Subcutaneous adipose tissue (tissue), 4 donors: Measurements from ENCODE around the gene EEF2K. TPM values are rescaled to one million over a fixed set of nuclear protein-coding genes. Genes with fewer than 3 reads are reported as not detected.

Source experiments
- total RNA-seq, 4 donors: library from RNA; depleted of rRNA; stranded (reverse); fragments of >200 nt; gene quantifications; one replicate each; pipeline ENCODE4 v1.1.0, GENCODE V29; 2016
- TF ChIP-seq, protein P1 (sequence below): fragments of 450-650 bp; IDR thresholded peaks from one replicate; pipeline ENCODE4 v1.5.1; 2016; ENCODE audit warnings: low read depth, mild to moderate bottlenecking, control low read depth, antibody characterized with exemption, moderate library complexity

Gene EEF2K
- total RNA-seq, 4 donors from 2014 or later, result 24.6 to 55.6 (median 35.7) TPM

DNA sequence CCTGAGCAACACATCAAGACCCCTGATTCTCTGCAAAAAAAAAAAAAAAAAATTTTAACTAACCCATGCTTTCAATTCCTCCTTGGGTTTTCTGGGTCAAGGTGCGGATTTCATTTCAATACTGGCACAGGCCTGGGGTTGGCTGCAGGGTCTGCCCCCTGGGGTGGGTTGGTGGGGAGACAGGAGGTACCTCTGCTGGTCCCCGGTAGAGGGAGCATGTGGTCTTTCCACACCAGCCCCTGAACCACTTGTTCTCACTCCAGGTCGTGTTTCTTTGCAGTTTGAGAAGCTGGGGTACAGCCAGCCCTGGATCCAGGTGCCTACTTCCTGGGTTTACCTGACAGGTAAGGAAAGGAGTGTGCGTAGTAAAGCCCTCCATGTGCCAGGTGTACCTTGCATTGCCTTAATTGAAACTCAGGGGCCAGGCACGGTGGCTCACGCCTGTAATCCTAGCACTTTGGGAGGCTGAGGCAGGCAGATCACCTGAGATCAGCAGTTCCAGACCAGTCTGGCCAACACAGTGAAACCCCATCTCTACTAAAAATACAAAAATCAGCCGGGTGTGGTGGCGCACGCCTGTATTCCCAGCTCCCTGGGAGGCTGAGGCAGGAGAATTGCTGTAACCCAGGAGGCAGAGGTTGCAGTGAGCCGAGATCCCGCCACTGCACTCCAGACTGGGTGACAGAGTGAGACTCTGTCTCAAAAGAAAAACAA lies 22.0 kb upstream of the EEF2K start:
- TF ChIP-seq, protein P1, sequence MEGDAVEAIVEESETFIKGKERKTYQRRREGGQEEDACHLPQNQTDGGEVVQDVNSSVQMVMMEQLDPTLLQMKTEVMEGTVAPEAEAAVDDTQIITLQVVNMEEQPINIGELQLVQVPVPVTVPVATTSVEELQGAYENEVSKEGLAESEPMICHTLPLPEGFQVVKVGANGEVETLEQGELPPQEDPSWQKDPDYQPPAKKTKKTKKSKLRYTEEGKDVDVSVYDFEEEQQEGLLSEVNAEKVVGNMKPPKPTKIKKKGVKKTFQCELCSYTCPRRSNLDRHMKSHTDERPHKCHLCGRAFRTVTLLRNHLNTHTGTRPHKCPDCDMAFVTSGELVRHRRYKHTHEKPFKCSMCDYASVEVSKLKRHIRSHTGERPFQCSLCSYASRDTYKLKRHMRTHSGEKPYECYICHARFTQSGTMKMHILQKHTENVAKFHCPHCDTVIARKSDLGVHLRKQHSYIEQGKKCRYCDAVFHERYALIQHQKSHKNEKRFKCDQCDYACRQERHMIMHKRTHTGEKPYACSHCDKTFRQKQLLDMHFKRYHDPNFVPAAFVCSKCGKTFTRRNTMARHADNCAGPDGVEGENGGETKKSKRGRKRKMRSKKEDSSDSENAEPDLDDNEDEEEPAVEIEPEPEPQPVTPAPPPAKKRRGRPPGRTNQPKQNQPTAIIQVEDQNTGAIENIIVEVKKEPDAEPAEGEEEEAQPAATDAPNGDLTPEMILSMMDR, result no peak

DNA sequence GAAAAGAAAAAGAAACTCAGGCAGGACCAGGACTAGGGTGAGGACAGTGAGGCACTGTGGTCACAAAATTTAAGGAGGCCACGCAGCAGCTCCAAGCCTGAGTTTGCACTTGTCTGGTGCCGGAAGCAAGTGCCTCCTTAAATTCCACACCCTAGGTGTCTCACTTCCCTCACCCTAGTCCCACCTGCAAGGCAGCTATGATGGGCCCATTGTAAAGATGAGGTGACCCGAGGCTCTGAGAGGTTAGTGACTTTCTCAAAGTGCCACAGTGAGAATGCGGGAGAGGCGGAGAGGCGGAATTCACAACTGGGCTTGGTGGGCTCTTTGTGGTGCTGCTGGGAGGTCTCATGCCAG lies 21.5 kb upstream of the EEF2K start:
- TF ChIP-seq, protein P1, result no peak

DNA sequence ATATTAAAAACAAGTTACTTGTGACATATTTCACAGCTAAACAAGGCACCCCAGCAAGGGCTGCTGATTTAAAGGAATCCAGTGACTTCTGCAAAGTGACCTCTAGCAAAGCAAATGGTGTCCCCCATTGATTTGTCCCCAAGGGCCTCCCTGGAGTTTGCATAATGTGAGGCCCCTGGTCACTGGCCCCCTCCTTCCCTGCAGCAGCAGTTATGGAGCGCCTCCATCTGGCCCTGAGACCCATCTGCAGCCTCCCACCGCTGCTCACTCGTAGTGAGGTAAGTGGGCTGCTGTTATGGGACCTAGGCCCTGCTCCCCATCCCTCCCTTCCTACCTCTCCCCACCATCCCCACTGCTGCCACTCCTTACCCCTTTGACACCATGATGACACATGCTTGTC lies 19.6 kb upstream of the EEF2K start:
- TF ChIP-seq, protein P1, result no peak

DNA sequence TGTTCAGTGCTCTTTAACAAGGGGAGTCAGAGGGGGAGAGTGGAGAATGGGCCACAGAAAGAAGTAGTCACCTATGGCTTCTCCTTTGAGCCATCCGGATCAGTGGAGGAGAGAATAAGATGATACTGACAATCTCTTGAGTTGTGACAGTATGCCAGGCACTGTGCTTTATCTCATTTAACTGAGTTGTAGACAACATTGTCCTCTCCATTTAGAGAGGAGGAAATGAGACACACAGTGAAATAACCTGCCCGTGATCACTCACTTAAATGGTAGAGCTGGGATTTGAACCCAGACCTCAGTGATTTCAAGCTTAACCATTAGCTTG lies 17.8 kb upstream of the EEF2K start:
- TF ChIP-seq, protein P1, result no peak

DNA sequence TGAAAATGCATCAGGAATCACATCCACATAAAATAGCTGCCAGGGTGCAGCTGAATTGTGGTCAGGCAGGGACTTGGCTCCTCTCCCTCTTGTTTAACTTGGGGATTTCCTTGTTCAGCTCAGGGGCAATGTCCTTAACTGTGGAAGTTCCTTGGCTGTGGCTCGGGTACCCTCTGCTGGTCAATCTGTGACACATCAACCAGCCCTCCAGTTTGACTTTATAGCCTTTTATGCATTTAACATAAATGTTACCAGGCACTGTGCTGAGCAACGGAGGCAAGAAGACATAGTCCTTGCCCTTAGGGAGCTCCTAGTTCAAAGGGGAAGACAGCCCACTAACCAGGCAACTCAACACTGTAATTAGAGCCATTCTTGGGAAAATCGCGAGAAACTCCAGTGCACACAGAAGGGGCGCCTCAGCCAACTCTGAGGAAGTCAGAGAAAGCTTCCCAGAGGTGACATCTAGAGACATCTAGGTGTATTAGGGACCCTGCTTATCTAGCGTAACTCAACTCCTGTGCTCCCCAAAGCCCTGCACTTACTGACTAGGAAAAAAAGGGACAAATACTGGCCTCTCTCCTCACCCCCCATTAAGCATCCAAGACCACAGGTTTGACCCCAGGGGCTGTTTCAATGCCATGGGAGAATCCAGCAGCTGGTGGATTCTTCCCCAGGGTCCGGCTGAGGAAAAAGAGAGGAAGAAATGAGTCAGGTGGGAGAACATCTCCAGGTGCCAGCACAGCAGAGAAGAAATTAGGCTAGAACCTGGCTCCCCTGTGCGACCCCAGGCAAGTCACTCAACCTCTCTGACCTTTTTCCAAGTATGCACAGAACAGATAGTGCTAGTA lies 17.3 kb upstream of the EEF2K start:
- TF ChIP-seq, protein P1, result no peak

DNA sequence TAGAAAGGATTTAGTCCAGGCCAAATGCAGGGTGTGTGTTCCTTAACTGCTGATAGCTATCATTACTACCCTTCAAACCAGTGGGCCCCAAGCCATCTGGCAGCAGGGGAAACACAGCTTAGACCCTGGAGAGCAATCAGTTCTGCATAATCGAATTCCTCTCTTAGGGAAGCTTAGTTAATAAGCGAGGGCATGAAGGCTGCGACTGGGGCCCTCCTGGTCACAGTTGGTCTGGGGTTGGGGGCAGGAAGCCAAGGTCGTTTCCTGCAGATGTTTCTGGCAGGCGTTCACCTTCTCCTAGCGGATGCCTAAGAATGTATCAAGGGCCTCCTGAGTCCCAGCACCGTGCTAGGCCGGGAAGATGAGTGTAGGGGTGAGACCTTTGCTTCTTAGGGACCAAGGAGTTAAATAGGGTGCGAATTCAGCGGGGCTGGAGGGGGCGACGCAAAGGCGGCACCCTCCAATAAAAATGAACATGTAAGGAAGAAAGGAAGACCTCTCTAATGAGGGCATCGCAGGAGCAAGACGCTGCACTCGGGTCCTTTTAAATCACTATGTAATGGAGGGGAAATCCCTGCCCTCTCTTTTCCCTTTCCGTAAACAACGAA lies 16.5 kb upstream of the EEF2K start:
- TF ChIP-seq, protein P1, result no peak

DNA sequence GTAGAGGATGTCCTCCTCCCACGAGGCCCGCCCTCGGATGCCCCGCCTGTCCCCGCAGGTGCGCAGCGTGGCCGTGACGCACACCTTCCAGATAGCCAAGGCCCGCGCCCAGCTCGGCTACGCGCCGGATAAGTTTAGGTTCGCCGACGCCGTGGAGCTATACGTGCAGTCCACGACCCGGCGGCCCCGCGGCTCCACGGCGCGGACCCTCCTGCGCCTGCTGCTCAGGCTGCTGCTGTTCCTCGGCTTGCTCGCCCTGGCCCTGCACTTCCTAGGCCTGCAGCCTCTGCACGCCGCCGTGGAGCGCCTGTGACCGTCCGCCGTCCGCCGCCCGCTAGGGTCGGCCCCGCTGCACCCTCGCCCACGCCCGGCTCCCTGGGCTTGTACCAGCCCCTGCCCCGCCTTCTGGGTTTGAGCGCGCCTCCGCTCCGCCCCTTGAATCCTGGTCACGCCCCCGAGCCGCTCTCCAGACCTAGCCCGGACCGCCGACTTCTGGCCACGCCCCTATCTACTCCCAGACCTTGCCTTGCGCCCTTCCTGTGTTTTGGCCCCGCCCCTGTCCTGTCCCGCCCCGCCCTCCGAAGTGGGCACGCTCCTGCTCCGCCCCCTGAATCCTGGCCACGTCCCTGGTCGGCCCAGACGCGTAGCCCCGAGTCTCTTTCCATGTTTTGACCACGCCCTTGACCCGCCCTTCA lies 15.8 kb upstream of the EEF2K start:
- TF ChIP-seq, protein P1, result no peak
